ENCODE measurements around the gene ARHGAP9. TPM values are rescaled to one million over a fixed set of nuclear protein-coding genes. Genes with fewer than 3 reads are reported as not detected.

The ARHGAP9 gene
- total and polyA plus RNA-seq, 2 of the 8 experiments (the other 6 are each of a cell fraction or from before 2014, with no cell fraction given), result 3.2 to 6.0 TPM

DNA sequence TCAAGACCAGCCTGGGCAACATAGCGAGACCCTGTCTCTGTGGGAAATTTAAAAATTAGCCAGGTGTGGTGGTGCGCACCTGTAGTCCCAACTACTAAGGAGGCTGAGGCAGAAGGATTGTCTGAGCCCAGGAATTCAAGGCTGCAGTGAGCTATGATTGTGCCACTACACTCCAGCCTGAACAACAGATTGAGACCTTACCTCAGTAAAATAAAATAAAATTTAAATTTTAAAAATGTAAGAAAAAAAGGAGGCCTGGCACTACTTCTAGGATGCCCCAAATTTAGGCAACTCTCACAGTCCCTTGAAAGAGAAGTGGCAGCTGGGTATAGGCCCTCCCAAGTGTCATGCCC, 25.5 kb downstream of the ARHGAP9 start:
- Histone ChIP-seq H3K4me2 (ENCODE audit: insufficient read depth in 1 of 2, low read depth in 2 of 2, low read length in 2 of 2) (peak overlapping the region; percentile 28 to 95; a peak in 3 of 4 replicates), H3K23ac (ENCODE audit: insufficient read length) (no peak overlapping the region), H2AK5ac (ENCODE audit: low read depth, low read length) (peak overlapping the region; percentile 93; the same call in 1 of the 2 replicates), H3K23me2 (ENCODE audit: low read depth, low read length) (peaks cover 9% of the 10 kb centered on the region), H3K14ac (ENCODE audit: insufficient read length) (no peak overlapping the region), H4K5ac (ENCODE audit: insufficient read length, low read depth, low read length) (peak overlapping the region; percentile 53), H2AFZ (ENCODE audit: low read length) (no peak overlapping the region), H2BK12ac (ENCODE audit: low read depth, low read length) (peak overlapping the region; percentile 97), H3K4ac (replicated peaks; ENCODE audit: insufficient read length, low read depth, low read length) (peak overlapping the region; percentile 95), H3K36me3 (ENCODE audit: control insufficient read depth in 2 of 4, insufficient read depth in 4 of 4, low read length in 3 of 4) (peaks cover 0 to 4% (median 0%) of the 10 kb centered on the region in 4 experiments; a peak in 1 of 8 replicates), H4K8ac (ENCODE audit: extremely low read depth, insufficient read depth, low read length) (peak overlapping the region; percentile 97; the same call in 1 of the 2 replicates), H2BK15ac (ENCODE audit: low read length) (0 out of 2 replicates have a peak overlapping the region, but pooled peaks have one; percentile 46), H3K27me3 (replicated peaks in 1 of 4; ENCODE audit: control insufficient read depth in 3 of 4, extremely low read depth in 1 of 4, insufficient read depth in 3 of 4, low read length in 3 of 4) (no peaks in the 10 kb centered on the region), H3K4me3 (ENCODE audit: extremely low read depth in 1 of 4, insufficient read depth in 2 of 4, low read depth in 3 of 4, low read length in 4 of 4) (peak overlapping the region in 1 of 4 experiments; percentile 91; a peak in 1 of 8 replicates), H3K27ac (ENCODE audit: low read depth, low read length) (peak overlapping the region; percentile 82; the same call in 1 of the 2 replicates), H2BK5ac (ENCODE audit: low read depth, low read length) (peak overlapping the region; percentile 99), H2BK20ac (ENCODE audit: low read length) (no peak overlapping the region; the same call in 1 of the 2 replicates), H3K9me3 (ENCODE audit: insufficient read depth in 2 of 2, low read depth in 1 of 2, low read length in 1 of 2) (no peaks in the 10 kb centered on the region), H4K20me1 (replicated peaks in 1 of 2; ENCODE audit: control insufficient read depth in 1 of 2, insufficient read depth in 2 of 2, low read length in 2 of 2) (no peaks in the 10 kb centered on the region), H2BK120ac (replicated peaks; ENCODE audit: low read depth, low read length) (no peak overlapping the region), H3K79me2 (ENCODE audit: control insufficient read depth in 1 of 2, insufficient read depth in 2 of 2, low read length in 2 of 2) (peaks cover 0 to 13% of the 10 kb centered on the region in 2 experiments; a peak in 1 of 4 replicates), H3K79me1 (ENCODE audit: low read depth, low read length) (no peaks in the 10 kb centered on the region), H3K9ac (replicated peaks in 1 of 4; ENCODE audit: extremely low read depth in 1 of 4, low read depth in 3 of 4, low read length in 3 of 4) (peak overlapping the region in 2 of 4 experiments; percentile 56 to 62; a peak in 4 of 7 replicates), H3K4me1 (replicated peaks in 1 of 4; ENCODE audit: control insufficient read depth in 3 of 4, insufficient read depth in 4 of 4, low read length in 3 of 4) (peaks cover 0 to 31% (median 20%) of the 10 kb centered on the region in 4 experiments; a peak in 6 of 7 replicates), H3K18ac (ENCODE audit: extremely low read depth, low read length) (peak overlapping the region; percentile 100; the same call in 1 of the 2 replicates), H3K56ac (replicated peaks; ENCODE audit: insufficient read length, low read depth, low read length) (no peak overlapping the region), H4K91ac (replicated peaks; ENCODE audit: insufficient read length, low read length) (peak overlapping the region; percentile 96)
- FAIRE-seq (no peak), DNase-seq (ENCODE audit: low read depth in 1 of 2, low spot score in 2 of 2) (no peak)
- ChIA-PET POLR2A (ENCODE audit: partially characterized antibody) (interaction anchor here (0.5 to 11.2 kb wide), 17 partner anchors 10 to 324 kb away, joined by 3 to 168 read pairs (median 25); partner anchors contain the start of genes INHBC, R3HDM2, SHMT2 and STAC3), CTCF (ENCODE audit: partially characterized antibody) (interaction anchor here (0.7 to 18.5 kb wide), 26 partner anchors 10 to 1326 kb away, joined by 3 to 478 read pairs (median 10); partner anchors contain the start of genes ARHGAP9, INHBC, MARS1 and STAC3)
- 82% methylated on average over 2 of the region's 2 CpGs; no CpG with 5 or more reads in 1 of the 2 experiments for WGBS, 2 experiments (ENCODE audit: extremely low coverage in 1 of 2, insufficient coverage in 1 of 2, insufficient read length in 1 of 2, insufficient replicate concordance in 2 of 2, low coverage in 1 of 2, low lambda C conversion rate in 2 of 2, missing lambda C conversion rate in 1 of 2)
- TF ChIP-seq EP300 (IDR thresholded peaks at IDR 0.05; ENCODE audit: borderline replicate concordance in 1 of 2, low read depth in 2 of 2, low read length in 2 of 2), result no peak
- TF ChIP-seq CHD2 (IDR thresholded peaks at IDR 0.05; ENCODE audit: low read length), result no peak
- no peak for TF ChIP-seq CBX8 (IDR thresholded peaks at IDR 0.05; ENCODE audit: borderline replicate concordance, low read depth, low read length)
- TF ChIP-seq JUN (IDR thresholded peaks at IDR 0.05; ENCODE audit: low read depth, low read length), result no peak
- TF ChIP-seq, protein P1, sequence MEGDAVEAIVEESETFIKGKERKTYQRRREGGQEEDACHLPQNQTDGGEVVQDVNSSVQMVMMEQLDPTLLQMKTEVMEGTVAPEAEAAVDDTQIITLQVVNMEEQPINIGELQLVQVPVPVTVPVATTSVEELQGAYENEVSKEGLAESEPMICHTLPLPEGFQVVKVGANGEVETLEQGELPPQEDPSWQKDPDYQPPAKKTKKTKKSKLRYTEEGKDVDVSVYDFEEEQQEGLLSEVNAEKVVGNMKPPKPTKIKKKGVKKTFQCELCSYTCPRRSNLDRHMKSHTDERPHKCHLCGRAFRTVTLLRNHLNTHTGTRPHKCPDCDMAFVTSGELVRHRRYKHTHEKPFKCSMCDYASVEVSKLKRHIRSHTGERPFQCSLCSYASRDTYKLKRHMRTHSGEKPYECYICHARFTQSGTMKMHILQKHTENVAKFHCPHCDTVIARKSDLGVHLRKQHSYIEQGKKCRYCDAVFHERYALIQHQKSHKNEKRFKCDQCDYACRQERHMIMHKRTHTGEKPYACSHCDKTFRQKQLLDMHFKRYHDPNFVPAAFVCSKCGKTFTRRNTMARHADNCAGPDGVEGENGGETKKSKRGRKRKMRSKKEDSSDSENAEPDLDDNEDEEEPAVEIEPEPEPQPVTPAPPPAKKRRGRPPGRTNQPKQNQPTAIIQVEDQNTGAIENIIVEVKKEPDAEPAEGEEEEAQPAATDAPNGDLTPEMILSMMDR (IDR thresholded peaks at IDR 0.05; ENCODE audit: control extremely low read depth in 1 of 3, insufficient read depth in 1 of 3, low read depth in 1 of 3, low read length in 3 of 3), result no peak
- TF ChIP-seq RNF2 (IDR thresholded peaks at IDR 0.05; ENCODE audit: borderline replicate concordance, low read depth, low read length, missing control alignments, poor library complexity, severe bottlenecking), result no peak
- TF ChIP-seq, protein P2, sequence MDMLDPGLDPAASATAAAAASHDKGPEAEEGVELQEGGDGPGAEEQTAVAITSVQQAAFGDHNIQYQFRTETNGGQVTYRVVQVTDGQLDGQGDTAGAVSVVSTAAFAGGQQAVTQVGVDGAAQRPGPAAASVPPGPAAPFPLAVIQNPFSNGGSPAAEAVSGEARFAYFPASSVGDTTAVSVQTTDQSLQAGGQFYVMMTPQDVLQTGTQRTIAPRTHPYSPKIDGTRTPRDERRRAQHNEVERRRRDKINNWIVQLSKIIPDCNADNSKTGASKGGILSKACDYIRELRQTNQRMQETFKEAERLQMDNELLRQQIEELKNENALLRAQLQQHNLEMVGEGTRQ (IDR thresholded peaks at IDR 0.05; ENCODE audit: low read length), result no peak
- no peak for TF ChIP-seq SP1 (IDR thresholded peaks at IDR 0.05; ENCODE audit: low read depth, low read length)

Measured in H1 (cell line).